ENCODE measurements around the gene HNF4A. TPM values are rescaled to one million over a fixed set of nuclear protein-coding genes. Genes with fewer than 3 reads are reported as not detected.

HNF4A gene
- total RNA-seq, 4 donors from 2014 or later, result 173 to 471 (median 252) TPM

DNA sequence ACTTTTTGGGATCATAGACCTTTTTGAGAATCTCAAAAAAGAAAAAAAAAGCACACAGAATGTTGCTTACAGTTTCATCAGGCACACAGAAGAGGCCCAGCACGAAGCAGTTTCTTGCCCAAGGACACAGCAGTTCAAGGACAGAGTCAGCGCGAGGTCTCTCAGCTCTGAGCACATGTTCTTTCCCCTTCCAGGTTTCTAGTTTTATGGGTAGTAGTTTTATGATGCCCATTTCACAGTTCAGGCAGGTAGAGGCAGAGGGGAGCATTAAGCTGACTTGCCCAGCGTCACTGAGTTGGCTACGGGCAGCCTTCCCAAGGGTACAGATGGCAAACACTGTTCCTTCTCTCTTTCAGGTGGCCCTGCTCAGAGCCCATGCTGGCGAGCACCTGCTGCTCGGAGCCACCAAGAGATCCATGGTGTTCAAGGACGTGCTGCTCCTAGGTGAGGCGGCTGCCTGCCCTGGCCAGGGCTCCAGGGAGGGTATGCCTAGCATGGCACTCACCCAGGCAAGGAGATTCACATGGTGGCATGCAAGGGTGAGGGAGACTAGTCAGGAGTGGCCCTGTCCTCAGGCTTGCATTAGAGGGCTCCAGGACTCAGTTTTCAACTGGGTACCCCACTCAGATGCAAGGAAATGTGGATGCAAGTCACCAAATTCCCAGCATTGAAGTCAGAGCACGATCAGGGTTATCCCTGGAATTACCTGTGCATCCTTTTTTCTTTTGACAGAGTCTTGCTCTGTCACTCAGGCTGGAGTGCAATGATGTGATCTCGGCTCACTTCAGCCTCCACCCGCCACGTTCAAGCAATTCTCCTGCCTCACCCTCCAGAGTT is 62.8 kb downstream of the HNF4A start:
- intact Hi-C loops (cut with DNase I; ENCODE audit: low total_unique reads) (no loop called here), in situ Hi-C loops (cut with MboI; ENCODE audit: low pct_ligation_motif_present in 1 of 4, low pct_unique_long_range_greater_than_20kb in 1 of 4, low sequenced_read_pairs in 3 of 4) (no loop called here)
- Histone ChIP-seq H3K27me3 (no peaks in the 10 kb centered on the region), H3K9me3 (no peaks in the 10 kb centered on the region), H3K36me3 (peaks cover 0 to 6% (median 0%) of the 10 kb centered on the region in 4 donors), H3K4me3 (no peak overlapping the region), H3K27ac (no peak overlapping the region), H3K4me1 (no peaks in the 10 kb centered on the region)
- WGBS, 2 donors (ENCODE audit: low coverage in 1 of 2), result 76 to 84% methylated on average over 7 to 13 of the region's 13 CpGs
- no peak for DNase-seq
- no peak for TF ChIP-seq POLR2A (IDR thresholded peaks at IDR 0.05)
- TF ChIP-seq EP300 (IDR thresholded peaks at IDR 0.05; ENCODE audit: low read depth), result no peak
- no peak for TF ChIP-seq POLR2AphosphoS5 (IDR thresholded peaks at IDR 0.05)

GRCh38 chr20:44419131-44419844 is 63.8 kb downstream of the HNF4A start:
- in situ Hi-C loops (cut with MboI; ENCODE audit: low pct_ligation_motif_present in 1 of 4, low pct_unique_long_range_greater_than_20kb in 1 of 4, low sequenced_read_pairs in 3 of 4), result no loop called here
- no peaks in the 10 kb centered on the region for H3K4me1 ChIP-seq
- intact Hi-C loops (cut with DNase I; ENCODE audit: low total_unique reads), result no loop called here
- WGBS, 2 donors (ENCODE audit: low coverage in 1 of 2), result 83% methylated on average over 4 to 13 of the region's 13 CpGs
- no peaks in the 10 kb centered on the region for H3K9me3 ChIP-seq
- no peak for DNase-seq
- TF ChIP-seq EP300 (IDR thresholded peaks at IDR 0.05; ENCODE audit: low read depth) (no peak), POLR2AphosphoS5 (IDR thresholded peaks at IDR 0.05) (no peak), POLR2A (IDR thresholded peaks at IDR 0.05) (no peak)
- TF ChIP-seq, protein P1, sequence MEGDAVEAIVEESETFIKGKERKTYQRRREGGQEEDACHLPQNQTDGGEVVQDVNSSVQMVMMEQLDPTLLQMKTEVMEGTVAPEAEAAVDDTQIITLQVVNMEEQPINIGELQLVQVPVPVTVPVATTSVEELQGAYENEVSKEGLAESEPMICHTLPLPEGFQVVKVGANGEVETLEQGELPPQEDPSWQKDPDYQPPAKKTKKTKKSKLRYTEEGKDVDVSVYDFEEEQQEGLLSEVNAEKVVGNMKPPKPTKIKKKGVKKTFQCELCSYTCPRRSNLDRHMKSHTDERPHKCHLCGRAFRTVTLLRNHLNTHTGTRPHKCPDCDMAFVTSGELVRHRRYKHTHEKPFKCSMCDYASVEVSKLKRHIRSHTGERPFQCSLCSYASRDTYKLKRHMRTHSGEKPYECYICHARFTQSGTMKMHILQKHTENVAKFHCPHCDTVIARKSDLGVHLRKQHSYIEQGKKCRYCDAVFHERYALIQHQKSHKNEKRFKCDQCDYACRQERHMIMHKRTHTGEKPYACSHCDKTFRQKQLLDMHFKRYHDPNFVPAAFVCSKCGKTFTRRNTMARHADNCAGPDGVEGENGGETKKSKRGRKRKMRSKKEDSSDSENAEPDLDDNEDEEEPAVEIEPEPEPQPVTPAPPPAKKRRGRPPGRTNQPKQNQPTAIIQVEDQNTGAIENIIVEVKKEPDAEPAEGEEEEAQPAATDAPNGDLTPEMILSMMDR (IDR thresholded peaks at IDR 0.05), result no peak
- peak overlapping the region in 1 of 4 donors; percentile 2 for H3K27ac ChIP-seq
- no peaks in the 10 kb centered on the region for H3K27me3 ChIP-seq
- peaks cover 0 to 6% (median 0%) of the 10 kb centered on the region in 4 donors for H3K36me3 ChIP-seq
- no peak overlapping the region for H3K4me3 ChIP-seq

- Histone ChIP-seq H3K27me3 (no peaks in the 10 kb centered on the region), H3K9me3 (no peaks in the 10 kb centered on the region), H3K36me3 (peaks cover 0 to 6% (median 0%) of the 10 kb centered on the region in 4 donors), H3K27ac (no peak overlapping the region), H3K4me3 (no peak overlapping the region), H3K4me1 (no peaks in the 10 kb centered on the region)
- 83 to 86% methylated on average over 2 to 4 of the region's 4 CpGs for WGBS, 2 donors (ENCODE audit: low coverage in 1 of 2)
- no peak for DNase-seq
- intact Hi-C loops (cut with DNase I; ENCODE audit: low total_unique reads) (no loop called here), in situ Hi-C loops (cut with MboI; ENCODE audit: low pct_ligation_motif_present in 1 of 4, low pct_unique_long_range_greater_than_20kb in 1 of 4, low sequenced_read_pairs in 3 of 4) (no loop called here)
- no peak for TF ChIP-seq POLR2A (IDR thresholded peaks at IDR 0.05)
- TF ChIP-seq, protein P1 (IDR thresholded peaks at IDR 0.05), result no peak
- TF ChIP-seq EP300 (IDR thresholded peaks at IDR 0.05; ENCODE audit: low read depth), result no peak
- TF ChIP-seq POLR2AphosphoS5 (IDR thresholded peaks at IDR 0.05), result no peak
Observed at GRCh38 chr20:44420497-44420896, 65.0 kb downstream of the HNF4A start.

GRCh38 chr20:44422083-44422482 is 66.6 kb downstream of the HNF4A start:
- DNase-seq, result peak; percentile 57
- 59 to 100% methylated on average over 1 to 3 of the region's 3 CpGs for WGBS, 2 donors (ENCODE audit: low coverage in 1 of 2)
- Histone ChIP-seq H3K27ac (peak overlapping the region in 2 of 4 donors; percentile 8 to 31), H3K9me3 (no peaks in the 10 kb centered on the region), H3K4me1 (no peaks in the 10 kb centered on the region), H3K4me3 (no peak overlapping the region), H3K36me3 (peaks cover 0 to 6% (median 0%) of the 10 kb centered on the region in 4 donors), H3K27me3 (no peaks in the 10 kb centered on the region)
- TF ChIP-seq, protein P1 (IDR thresholded peaks at IDR 0.05), result no peak
- TF ChIP-seq POLR2AphosphoS5 (IDR thresholded peaks at IDR 0.05), result peak in 2 of 3 donors; percentile 14 to 30
- intact Hi-C loops (cut with DNase I; ENCODE audit: low total_unique reads) (no loop called here), in situ Hi-C loops (cut with MboI; ENCODE audit: low pct_ligation_motif_present in 1 of 4, low pct_unique_long_range_greater_than_20kb in 1 of 4, low sequenced_read_pairs in 3 of 4) (no loop called here)
